Chondrocyte (in vitro differentiated cells): ENCODE results near the gene ANXA2. TPM values are rescaled to one million over a fixed set of nuclear protein-coding genes. Genes with fewer than 3 reads are reported as not detected.

Experiments
- DNase-seq: peaks from one replicate; pipeline ENCODE4 v3.0.0; 2021; ENCODE audit warnings: mixed read lengths, low spot score
- H3K27ac Mint-ChIP-seq: one replicate; pipeline ENCODE4 v1.8.0; 2021; ENCODE audit warnings: mild to moderate bottlenecking, moderate library complexity, mixed read lengths; ENCODE audit not compliant: unreplicated experiment
- H3K27me3 Mint-ChIP-seq: 2 replicates; pipeline ENCODE4 v1.8.0; 2021; ENCODE audit warnings: low read depth, mixed read lengths
- H3K36me3 Mint-ChIP-seq: 2 replicates; pipeline ENCODE4 v1.8.0; 2021; ENCODE audit warnings: low read depth, mixed read lengths
- H3K4me1 Mint-ChIP-seq: 2 replicates; pipeline ENCODE4 v1.8.0; 2021; ENCODE audit warnings: low read depth, mild to moderate bottlenecking, mixed read lengths
- H3K4me3 Mint-ChIP-seq: one replicate; pipeline ENCODE4 v1.8.0; 2021; ENCODE audit warnings: mild to moderate bottlenecking, moderate library complexity, mixed read lengths; ENCODE audit not compliant: unreplicated experiment
- H3K9me3 Mint-ChIP-seq: 2 replicates; pipeline ENCODE4 v1.8.0; 2021; ENCODE audit warnings: low read depth, mixed read lengths
- total RNA-seq: library from RNA; stranded (reverse); gene quantifications from 3 replicates; pipeline ENCODE4 v1.2.1, GENCODE V29; 2021
- TF ChIP-seq, protein P1 (sequence below): fragments of 200-600 bp; sonication (generic); IDR thresholded peaks from 2 replicates; pipeline ENCODE4 v1.5.0; 2021; ENCODE audit warnings: antibody characterized with exemption, mild to moderate bottlenecking, moderate library complexity

Gene ANXA2
- total RNA-seq, 1 donor from 2014 or later = 2,819 TPM

DNA sequence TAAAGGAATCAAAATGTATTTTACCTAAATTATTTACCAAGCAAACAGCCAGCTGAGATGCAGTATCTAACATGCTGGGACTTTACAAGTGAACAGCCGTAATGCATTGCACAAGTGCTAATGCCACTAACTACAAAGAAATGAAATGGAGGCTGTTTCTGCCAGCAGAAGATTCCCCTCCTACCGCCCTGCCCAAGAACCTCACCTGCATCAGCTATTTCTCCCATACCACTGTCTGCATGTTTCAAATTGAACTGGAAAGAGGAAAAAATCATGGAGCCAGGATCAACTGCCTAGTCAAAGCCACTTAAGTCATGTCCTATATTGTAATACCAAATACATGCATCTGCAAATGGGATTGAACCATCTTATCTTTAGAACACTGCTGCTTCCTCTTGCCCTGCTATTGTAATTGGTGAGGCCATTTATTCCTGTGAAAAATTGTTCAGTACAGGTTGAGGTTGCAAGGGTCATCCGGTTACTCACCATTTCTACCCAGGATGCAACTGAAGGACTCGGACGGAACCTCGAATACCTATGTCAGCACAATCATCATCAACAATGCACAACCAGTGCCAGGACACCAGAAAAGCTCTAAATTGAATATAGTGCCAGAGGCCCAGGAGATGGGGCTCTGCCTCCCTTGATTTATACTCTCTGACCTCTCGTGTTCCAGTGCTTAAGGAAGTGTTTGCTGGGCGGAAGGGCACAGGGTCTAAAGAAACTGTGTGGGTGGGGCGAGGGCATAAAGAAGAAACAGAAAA is 27.5 kb downstream of the ANXA2 start:
- Mint-ChIP-seq H3K9me3 (no peaks in the 10 kb centered on the region), H3K4me1 (peaks cover 75% of the 10 kb centered on the region), H3K4me3 (peak overlapping the region; percentile 23), H3K27me3 (no peaks in the 10 kb centered on the region), H3K27ac (peak overlapping the region; percentile 99), H3K36me3 (peaks cover 35% of the 10 kb centered on the region)
- no peak for DNase-seq
- TF ChIP-seq, protein P1, sequence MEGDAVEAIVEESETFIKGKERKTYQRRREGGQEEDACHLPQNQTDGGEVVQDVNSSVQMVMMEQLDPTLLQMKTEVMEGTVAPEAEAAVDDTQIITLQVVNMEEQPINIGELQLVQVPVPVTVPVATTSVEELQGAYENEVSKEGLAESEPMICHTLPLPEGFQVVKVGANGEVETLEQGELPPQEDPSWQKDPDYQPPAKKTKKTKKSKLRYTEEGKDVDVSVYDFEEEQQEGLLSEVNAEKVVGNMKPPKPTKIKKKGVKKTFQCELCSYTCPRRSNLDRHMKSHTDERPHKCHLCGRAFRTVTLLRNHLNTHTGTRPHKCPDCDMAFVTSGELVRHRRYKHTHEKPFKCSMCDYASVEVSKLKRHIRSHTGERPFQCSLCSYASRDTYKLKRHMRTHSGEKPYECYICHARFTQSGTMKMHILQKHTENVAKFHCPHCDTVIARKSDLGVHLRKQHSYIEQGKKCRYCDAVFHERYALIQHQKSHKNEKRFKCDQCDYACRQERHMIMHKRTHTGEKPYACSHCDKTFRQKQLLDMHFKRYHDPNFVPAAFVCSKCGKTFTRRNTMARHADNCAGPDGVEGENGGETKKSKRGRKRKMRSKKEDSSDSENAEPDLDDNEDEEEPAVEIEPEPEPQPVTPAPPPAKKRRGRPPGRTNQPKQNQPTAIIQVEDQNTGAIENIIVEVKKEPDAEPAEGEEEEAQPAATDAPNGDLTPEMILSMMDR = no peak

DNA sequence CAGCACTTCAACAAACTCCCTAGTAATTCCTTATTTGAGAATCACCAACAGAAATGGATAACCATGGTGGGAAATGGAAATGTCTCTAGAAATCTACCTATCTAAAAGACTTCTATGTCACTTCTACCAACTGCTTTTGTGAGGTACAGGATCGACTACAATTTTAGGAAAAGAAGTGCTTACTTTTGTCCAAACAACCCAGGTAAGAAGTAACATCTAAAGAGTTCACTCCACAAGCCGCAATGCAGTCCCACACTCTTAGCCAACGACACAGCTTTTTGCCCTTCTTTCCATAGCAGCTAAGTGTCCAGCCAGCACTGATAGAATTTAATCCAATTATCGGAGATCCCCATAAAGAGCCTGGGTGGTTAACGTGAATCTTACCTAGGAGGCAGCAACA is 28.1 kb downstream of the ANXA2 start:
- Mint-ChIP-seq H3K27ac (peak overlapping the region; percentile 99), H3K4me1 (peaks cover 72% of the 10 kb centered on the region), H3K9me3 (no peaks in the 10 kb centered on the region), H3K36me3 (peaks cover 36% of the 10 kb centered on the region), H3K4me3 (no peak overlapping the region), H3K27me3 (no peaks in the 10 kb centered on the region)
- no peak for DNase-seq
- TF ChIP-seq, protein P1 = no peak

DNA sequence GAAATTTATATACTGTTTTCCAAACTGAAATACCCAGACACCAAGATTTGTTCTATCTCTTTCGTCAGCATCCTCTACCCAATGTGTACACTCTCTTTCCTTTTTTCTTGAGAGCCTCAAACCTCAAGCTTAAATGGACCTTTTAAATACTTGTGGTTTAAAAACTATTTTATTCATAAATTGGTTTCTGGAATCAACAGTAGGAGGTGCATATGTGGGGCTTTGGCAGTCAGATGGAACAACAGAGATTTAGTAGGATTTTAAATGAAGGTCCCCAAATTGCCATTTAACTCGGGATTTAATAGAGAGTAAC is 33.2 kb downstream of the ANXA2 start:
- peaks cover 73% of the 10 kb centered on the region for H3K4me1 Mint-ChIP-seq
- H3K36me3 Mint-ChIP-seq = peaks cover 53% of the 10 kb centered on the region
- no peaks in the 10 kb centered on the region for H3K9me3 Mint-ChIP-seq
- no peak overlapping the region for H3K4me3 Mint-ChIP-seq
- no peaks in the 10 kb centered on the region for H3K27me3 Mint-ChIP-seq
- H3K27ac Mint-ChIP-seq = peak overlapping the region; percentile 94
- no peak for DNase-seq
- TF ChIP-seq, protein P1 = peak; percentile 34

DNA sequence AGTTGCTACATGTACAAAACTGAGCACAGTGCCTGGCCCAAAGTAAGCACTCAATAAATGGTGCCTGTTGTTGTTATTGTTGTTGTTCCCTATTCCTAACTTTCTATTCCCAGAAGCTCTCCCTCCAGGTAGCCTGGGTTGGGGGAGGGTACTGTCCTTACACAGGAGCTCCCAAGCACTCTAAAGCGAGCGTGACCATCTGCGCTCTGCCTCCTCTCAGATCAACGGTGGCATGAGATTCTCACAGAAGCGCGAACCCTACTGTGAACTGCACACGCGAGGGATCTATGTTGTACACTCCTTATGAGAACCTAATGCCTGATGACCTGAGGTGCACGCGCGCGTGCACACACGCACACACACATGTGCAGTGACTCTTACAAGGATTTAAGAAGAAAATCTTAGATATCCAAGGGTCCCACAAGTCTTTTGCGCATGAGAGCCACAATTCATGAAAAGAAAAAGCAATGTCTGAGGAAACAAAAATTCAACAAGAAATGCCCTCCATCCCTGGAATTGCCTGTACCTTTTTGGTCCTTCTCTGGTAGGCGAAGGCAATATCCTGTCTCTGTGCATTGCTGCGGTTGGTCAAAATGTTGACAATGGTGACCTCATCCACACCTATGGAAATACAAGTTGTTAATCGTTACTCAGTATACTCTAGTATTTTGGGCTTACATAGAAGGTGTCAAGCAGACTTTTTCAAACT is 33.7 kb downstream of the ANXA2 start:
- Mint-ChIP-seq H3K36me3 (peaks cover 54% of the 10 kb centered on the region), H3K4me1 (peaks cover 73% of the 10 kb centered on the region)

DNA sequence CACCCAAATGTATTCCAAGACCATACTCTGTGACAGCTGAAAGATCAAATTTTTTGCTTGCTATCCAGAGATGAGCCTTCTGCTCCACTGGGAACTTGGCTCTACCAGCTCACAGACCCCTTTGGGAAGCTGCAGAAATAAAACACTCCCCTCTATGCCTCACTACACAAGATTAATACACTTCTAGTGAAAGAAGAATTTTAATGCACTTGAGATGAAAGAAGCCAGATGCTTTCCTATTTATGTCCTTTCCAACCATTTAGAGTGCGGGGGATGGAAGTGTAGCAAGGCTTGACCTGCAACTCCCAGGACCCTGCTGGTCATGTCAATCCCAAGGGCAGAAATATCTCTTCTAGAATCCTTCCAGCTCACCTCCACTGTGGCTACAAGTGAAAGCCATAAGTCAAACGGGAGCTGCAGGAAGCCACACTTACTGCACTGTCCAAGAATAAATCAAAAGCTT is 34.7 kb downstream of the ANXA2 start:
- no peaks in the 10 kb centered on the region for H3K27me3 Mint-ChIP-seq
- H3K27ac Mint-ChIP-seq = peak overlapping the region; percentile 94
- peaks cover 74% of the 10 kb centered on the region for H3K4me1 Mint-ChIP-seq
- peaks cover 62% of the 10 kb centered on the region for H3K36me3 Mint-ChIP-seq
- no peak for DNase-seq
- no peaks in the 10 kb centered on the region for H3K9me3 Mint-ChIP-seq
- TF ChIP-seq, protein P1 = no peak
- H3K4me3 Mint-ChIP-seq = no peak overlapping the region

More for the DNA sequence above, 33.7 kb downstream of the ANXA2 start:
- TF ChIP-seq, protein P1 = no peak
- Mint-ChIP-seq H3K27me3 (no peaks in the 10 kb centered on the region), H3K27ac (peak overlapping the region; percentile 94), H3K4me3 (no peak overlapping the region), H3K9me3 (no peaks in the 10 kb centered on the region)
- DNase-seq = no peak
